H9 (cell line): ENCODE data around the gene ATP6V1C2. TPM values are rescaled to one million over a fixed set of nuclear protein-coding genes. Genes with fewer than 3 reads are reported as not detected.

Source experiments
- DNase-seq: peaks from one replicate; pipeline ENCODE4 v3.0.0-alpha.2; 2017
- H2AFZ ChIP-seq: one replicate; pipeline ENCODE4 v1.6.1; 2013; ENCODE audit warnings: mild to moderate bottlenecking, low read length, control low read depth, moderate library complexity
- H2AK5ac ChIP-seq: 2 replicates; pipeline ENCODE4 v1.6.1; 2013; ENCODE audit warnings: low read length, control low read depth, mixed read lengths; ENCODE audit not compliant: insufficient read length
- H2BK120ac ChIP-seq: one replicate; pipeline ENCODE4 v1.6.1; 2013; ENCODE audit warnings: low read depth, mild to moderate bottlenecking, low read length, control low read depth, inconsistent platforms; ENCODE audit not compliant: poor library complexity, severe bottlenecking
- H2BK12ac ChIP-seq: 2 replicates; pipeline ENCODE4 v1.6.1; 2013; ENCODE audit warnings: low read length, control low read depth, mixed read lengths, low read depth; ENCODE audit not compliant: insufficient read length
- H2BK15ac ChIP-seq: 2 replicates; pipeline ENCODE4 v1.6.1; 2013; ENCODE audit warnings: low read depth, low read length, control low read depth
- H2BK20ac ChIP-seq: one replicate; pipeline ENCODE4 v1.6.1; 2013; ENCODE audit warnings: low read depth, mild to moderate bottlenecking, low read length, control low read depth, inconsistent platforms; ENCODE audit not compliant: poor library complexity, severe bottlenecking
- H2BK5ac ChIP-seq: 2 replicates; pipeline ENCODE4 v1.6.1; 2013; ENCODE audit warnings: low read length, control low read depth, mixed read lengths; ENCODE audit not compliant: insufficient read length
- H3K14ac ChIP-seq: 2 replicates; pipeline ENCODE4 v1.6.1; 2013; ENCODE audit warnings: low read length, control low read depth; ENCODE audit not compliant: insufficient read depth
- H3K18ac ChIP-seq: 2 replicates; pipeline ENCODE4 v1.6.1; 2013; ENCODE audit warnings: low read depth, mild to moderate bottlenecking, mixed read lengths, low read length, control low read depth; ENCODE audit not compliant: insufficient read length
- H3K23ac ChIP-seq: 2 replicates; pipeline ENCODE4 v1.6.1; 2013; ENCODE audit warnings: low read length, control low read depth, mixed read lengths, low read depth; ENCODE audit not compliant: insufficient read length
- H3K23me2 ChIP-seq: 2 replicates; pipeline ENCODE4 v1.6.1; 2013; ENCODE audit warnings: low read depth, mild to moderate bottlenecking, mixed read lengths, low read length, control low read depth; ENCODE audit not compliant: insufficient read length, poor library complexity, severe bottlenecking
- H3K27ac ChIP-seq: 2 replicates; pipeline ENCODE4 v1.5.1; 2013; ENCODE audit warnings: low read length, control low read depth, mixed read lengths, low read depth; ENCODE audit not compliant: insufficient read length
- H3K27me3 ChIP-seq: 2 replicates; pipeline ENCODE4 v1.6.1; 2013; ENCODE audit warnings: low read length, control low read depth, inconsistent platforms; ENCODE audit not compliant: insufficient read depth
- H3K4ac ChIP-seq: 2 replicates; pipeline ENCODE4 v1.6.1; 2013; ENCODE audit warnings: low read depth, mild to moderate bottlenecking, control low read depth, inconsistent platforms, low read length, moderate library complexity
- H3K4me1 ChIP-seq: 2 replicates; pipeline ENCODE4 v1.6.1; 2013; ENCODE audit warnings: low read length, control low read depth, inconsistent platforms; ENCODE audit not compliant: insufficient read depth
- H3K4me2 ChIP-seq: 2 replicates; pipeline ENCODE4 v1.6.1; 2013; ENCODE audit warnings: low read length, control low read depth, mixed read lengths; ENCODE audit not compliant: insufficient read length, insufficient read depth
- H3K56ac ChIP-seq: 2 replicates; pipeline ENCODE4 v1.6.1; 2013; ENCODE audit warnings: low read depth, mild to moderate bottlenecking, mixed read lengths, low read length, control low read depth; ENCODE audit not compliant: insufficient read length
- H3K79me1 ChIP-seq: 2 replicates; pipeline ENCODE4 v1.6.1; 2013; ENCODE audit warnings: low read depth, mild to moderate bottlenecking, moderate library complexity, low read length, control low read depth, inconsistent platforms; ENCODE audit not compliant: insufficient read depth, poor library complexity, severe bottlenecking
- H3K79me2 ChIP-seq: 2 replicates; pipeline ENCODE4 v1.6.1; 2013; ENCODE audit warnings: low read length, control low read depth, inconsistent platforms; ENCODE audit not compliant: insufficient read depth
- H3K9ac ChIP-seq: 2 replicates; pipeline ENCODE4 v1.6.1; 2013; ENCODE audit warnings: low read length, control low read depth, mixed read lengths; ENCODE audit not compliant: insufficient read length; ENCODE audit errors: extremely low read depth
- H3K9me3 ChIP-seq: one replicate; pipeline ENCODE4 v1.6.1; 2013; ENCODE audit warnings: low read depth, low read length, inconsistent platforms; ENCODE audit not compliant: control insufficient read depth
- H3T11ph ChIP-seq: one replicate; pipeline ENCODE4 v1.6.1; 2013; ENCODE audit warnings: mild to moderate bottlenecking, low read length, control low read depth, inconsistent platforms
- H4K20me1 ChIP-seq: one replicate; pipeline ENCODE4 v1.6.1; 2013; ENCODE audit not compliant: control insufficient read depth, insufficient read length, insufficient read depth
- H4K5ac ChIP-seq: 2 replicates; pipeline ENCODE4 v1.6.1; 2013; ENCODE audit warnings: low read depth, mild to moderate bottlenecking, mixed read lengths, low read length, control low read depth; ENCODE audit not compliant: insufficient read length
- H4K8ac ChIP-seq: replicated peaks from 2 replicates; pipeline ENCODE4 v1.6.1; 2013; ENCODE audit warnings: low read length, control low read depth, mixed read lengths, low read depth; ENCODE audit not compliant: insufficient read length
- H4K91ac ChIP-seq: 2 replicates; pipeline ENCODE4 v1.6.1; 2013; ENCODE audit warnings: low read depth, mild to moderate bottlenecking, moderate library complexity, mixed read lengths, low read length, control low read depth; ENCODE audit not compliant: insufficient read length
- H3K27ac Mint-ChIP-seq, 3 experiments: 2 replicates in 2 of 3; 3 replicates in 1 of 3; pipeline ENCODE4 v1.8.0; 2020 to 2021; ENCODE audit warnings: mixed read lengths in 3 of 3, mild to moderate bottlenecking in 1 of 3, moderate library complexity in 1 of 3
- H3K27me3 Mint-ChIP-seq: 2 replicates; pipeline ENCODE4 v1.8.0; 2021; ENCODE audit warnings: low read depth, mild to moderate bottlenecking, moderate library complexity, mixed read lengths
- H3K36me3 Mint-ChIP-seq, 3 experiments: 2 replicates in 2 of 3; 3 replicates in 1 of 3; pipeline ENCODE4 v1.8.0; 2020 to 2021; ENCODE audit warnings: low read depth in 3 of 3, mixed read lengths in 3 of 3; ENCODE audit not compliant: insufficient read depth in 1 of 3
- H3K4me1 Mint-ChIP-seq, 2 experiments: 2 replicates each; pipeline ENCODE4 v1.8.0; 2020; ENCODE audit warnings: mixed read lengths in 2 of 2
- H3K4me3 Mint-ChIP-seq, 2 experiments: 2 replicates in 1 of 2; 3 replicates in 1 of 2; pipeline ENCODE4 v1.8.0; 2020 to 2021; ENCODE audit warnings: mild to moderate bottlenecking in 2 of 2, mixed read lengths in 2 of 2, moderate library complexity in 1 of 2
- H3K9me3 Mint-ChIP-seq, 2 experiments: 2 replicates in 1 of 2; 3 replicates in 1 of 2; pipeline ENCODE4 v1.8.0; 2020; ENCODE audit warnings: mild to moderate bottlenecking in 2 of 2, mixed read lengths in 2 of 2, moderate library complexity in 1 of 2
- CTCF ChIP-seq: fragments of 200-600 bp; sonication (generic); conservative IDR thresholded peaks from 3 replicates; pipeline ENCODE4 v1.8.0; 2021; ENCODE audit warnings: antibody characterized with exemption, mild to moderate bottlenecking
- WGBS: extraction: QIAGEN DNeasy Blood & Tissue Kit; methylation state at CpG from one replicate; pipeline ENCODE4 v1.1.7; 2013; ENCODE audit warnings: missing lambda C conversion rate, low lambda C conversion rate, mixed read lengths; ENCODE audit not compliant: insufficient read length; ENCODE audit errors: extremely low coverage; 5-methylcytosine and 5-hydroxymethylcytosine counted together
- total RNA-seq: library from RNA; stranded (reverse); gene quantifications from 2 replicates; pipeline ENCODE4 v1.2.1, GENCODE V29; 2021

Gene ATP6V1C2
- total RNA-seq, 1 experiment from 2014 or later, result 1.2 TPM

DNA sequence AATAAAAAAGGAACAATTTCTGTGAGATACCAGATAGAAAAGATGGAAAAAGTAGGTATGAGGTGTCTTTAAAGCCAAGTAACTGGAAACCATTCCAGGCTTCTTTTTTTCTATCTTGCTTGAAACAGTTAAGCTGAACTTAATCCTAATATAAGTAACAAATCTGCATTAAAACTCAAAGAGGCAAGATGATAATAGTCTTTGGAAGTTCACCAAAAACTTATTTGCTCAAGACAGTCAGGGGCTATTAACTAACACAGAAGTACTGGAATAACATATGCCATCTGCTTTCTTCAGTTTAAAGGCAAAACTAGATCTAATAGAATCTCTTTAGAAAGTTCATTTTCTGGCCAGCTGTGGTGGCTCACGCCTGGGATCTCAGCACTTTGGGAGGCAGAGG is 72.4 kb downstream of the ATP6V1C2 start:
- Histone ChIP-seq H2BK5ac (no peak overlapping the region), H3K4ac (no peak overlapping the region), H3K23me2 (no peaks in the 10 kb centered on the region), H3K9ac (no peak overlapping the region), H3K23ac (no peak overlapping the region), H2BK20ac (no peak overlapping the region), H3K56ac (no peak overlapping the region), H3K4me2 (no peak overlapping the region), H3K18ac (no peak overlapping the region), H2AFZ (no peak overlapping the region), H3K79me2 (no peaks in the 10 kb centered on the region), H3K27me3 (no peaks in the 10 kb centered on the region), H4K20me1 (no peaks in the 10 kb centered on the region), H4K5ac (no peak overlapping the region), H3K9me3 (no peaks in the 10 kb centered on the region), H2AK5ac (no peak overlapping the region), H3K14ac (no peak overlapping the region), H2BK12ac (no peak overlapping the region), H3T11ph (no peak overlapping the region), H2BK15ac (no peak overlapping the region), H3K79me1 (no peaks in the 10 kb centered on the region), H2BK120ac (no peak overlapping the region), H3K4me1 (no peaks in the 10 kb centered on the region), H4K8ac (no peak overlapping the region), H3K27ac (no peak overlapping the region), H4K91ac (no peak overlapping the region)
- Mint-ChIP-seq H3K36me3 (peaks cover 65 to 86% (median 84%) of the 10 kb centered on the region in 3 experiments), H3K4me3 (no peak overlapping the region), H3K4me1 (peaks cover 0 to 2% of the 10 kb centered on the region in 2 experiments; a peak in 2 of 4 replicates), H3K27me3 (no peaks in the 10 kb centered on the region), H3K27ac (no peak overlapping the region), H3K9me3 (no peaks in the 10 kb centered on the region; a peak in 1 of 5 replicates)
- DNase-seq, result no peak
- WGBS, result no CpG with 5 or more reads among the region's 1 CpG
- TF ChIP-seq CTCF, result no peak
